ENCODE results near the gene URM1.
A peak's percentile ranks its signal among the peaks of the same experiment; 100 is the strongest.

Gene URM1

DNA sequence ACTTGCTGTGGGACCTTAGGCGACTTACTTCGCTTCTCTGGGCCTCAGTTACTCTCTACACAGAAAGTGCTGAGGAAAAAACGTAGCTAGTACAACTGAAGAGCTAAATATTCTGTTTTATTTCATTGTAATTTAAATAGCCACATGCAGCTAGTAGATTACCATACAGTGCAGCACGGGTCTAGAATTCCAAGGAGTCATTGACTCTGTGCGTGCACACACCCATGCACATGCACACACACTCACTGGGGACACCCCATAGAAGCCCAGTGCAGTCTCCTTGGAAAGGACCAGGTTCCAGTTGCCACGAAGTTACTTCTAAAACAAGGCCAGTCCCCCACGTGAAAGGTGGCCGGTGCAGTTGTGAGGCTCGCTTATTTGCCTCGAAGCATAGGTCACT, 17.0 kb downstream of the URM1 start:
- DNase-seq = no peak

- no peak for DNase-seq
Observed at GRCh38 chr9:128389395-128390149, 18.4 kb downstream of the URM1 start.

GRCh38 chr9:128390150-128390812, 19.1 kb downstream of the URM1 start:
- DNase-seq = no peak

DNA sequence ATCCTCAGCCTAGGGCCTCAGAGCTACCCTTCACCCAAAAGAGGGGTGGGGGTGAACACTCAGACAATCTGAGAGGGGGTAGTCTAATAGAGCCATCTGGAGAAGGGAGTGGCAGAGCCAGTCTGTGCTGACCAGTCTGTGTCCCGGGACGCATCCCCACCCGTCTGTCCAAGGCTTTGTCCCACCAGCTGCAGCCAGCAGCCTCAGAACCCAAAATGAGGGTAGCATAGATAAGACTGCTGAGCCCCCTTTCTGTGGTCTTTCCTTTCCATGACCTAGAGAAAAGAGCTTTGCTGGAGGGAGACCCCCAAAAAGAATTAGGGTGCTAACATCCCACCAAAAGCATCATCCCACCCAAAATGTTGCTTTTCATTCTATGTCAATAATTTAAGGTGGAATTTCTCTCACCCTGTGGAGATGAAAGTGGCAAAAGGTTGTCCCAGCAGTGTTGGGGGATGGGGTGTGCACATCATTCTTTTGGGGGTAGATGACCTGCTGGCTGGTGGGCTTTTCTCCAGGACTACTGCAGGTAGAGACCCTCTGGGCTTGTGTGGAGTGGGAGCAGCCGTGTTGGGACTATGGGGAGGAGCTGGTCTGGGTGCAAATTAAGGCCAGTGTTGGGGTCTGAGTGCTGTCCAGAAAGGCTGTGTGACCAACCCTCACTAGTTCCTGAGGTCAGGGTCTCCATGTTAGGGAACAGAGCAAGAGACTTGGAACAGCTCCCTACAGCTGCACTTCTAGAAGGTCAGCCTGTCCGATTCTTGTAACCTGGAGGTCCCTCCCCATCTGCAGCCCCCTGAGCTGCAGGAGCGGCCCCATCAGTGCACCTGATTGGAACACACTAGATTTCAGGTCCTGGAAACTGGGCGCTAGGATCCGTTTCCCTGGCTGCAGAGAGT, 19.9 kb downstream of the URM1 start:
- no peak for DNase-seq

DNA sequence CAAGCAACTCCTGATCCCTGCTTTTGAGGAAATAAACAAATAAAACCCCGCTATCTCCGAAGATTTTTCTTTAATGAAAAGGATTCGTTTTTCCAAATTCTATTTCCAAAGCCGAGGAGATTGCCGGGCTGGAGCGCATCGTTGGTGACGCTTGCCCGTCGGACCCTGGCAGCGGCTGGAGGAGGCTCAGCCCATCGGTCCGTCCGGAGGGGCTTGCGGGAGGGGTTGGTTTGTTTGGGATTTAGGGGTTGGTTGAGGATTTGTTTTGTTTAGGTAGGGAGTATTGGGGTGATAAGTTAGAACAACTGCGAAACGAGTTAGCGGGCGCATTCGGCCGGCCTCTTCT, 20.8 kb downstream of the URM1 start:
- DNase-seq = no peak

DNA sequence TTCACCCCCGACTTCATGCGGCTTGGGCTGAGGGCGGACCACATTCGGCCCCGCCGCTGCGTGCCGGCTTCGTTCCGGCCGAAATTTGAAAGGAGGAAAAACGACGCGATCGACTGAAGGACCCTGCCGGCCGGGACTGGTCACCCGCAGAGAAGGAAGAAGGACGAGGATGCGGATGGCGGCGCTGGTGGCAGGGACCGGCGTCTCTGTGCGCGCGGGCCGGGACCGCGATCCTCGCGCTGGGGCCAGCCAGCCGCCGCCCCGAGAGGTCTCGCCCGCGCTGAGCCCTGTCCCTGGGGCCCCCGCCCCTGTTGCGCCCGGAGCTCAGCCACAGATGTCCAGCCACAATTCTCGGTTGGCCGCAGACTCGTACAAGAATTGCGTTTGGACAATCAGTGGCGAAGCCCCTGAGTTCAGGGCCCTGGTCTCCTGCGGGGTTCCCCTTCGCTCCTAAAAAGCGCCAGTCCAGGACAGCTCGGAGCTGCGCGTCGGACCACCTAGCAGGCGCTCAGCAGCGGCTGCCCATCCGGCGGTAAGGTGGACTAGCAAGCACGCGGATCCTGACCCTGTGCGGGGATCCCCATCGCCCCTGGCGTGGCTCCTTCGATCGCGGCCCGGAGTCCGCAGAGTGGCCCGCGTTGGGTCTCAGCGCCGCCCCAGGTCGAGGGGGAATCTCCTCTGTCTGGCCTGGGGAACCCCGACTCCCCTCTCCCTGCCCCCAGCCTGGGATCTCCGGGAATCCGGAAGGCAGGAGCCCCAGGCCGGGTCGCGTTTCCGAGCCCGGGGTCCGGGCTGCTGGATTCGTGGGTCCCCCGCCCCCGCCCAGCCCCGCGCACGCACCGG, 21.3 kb downstream of the URM1 start:
- DNase-seq = no peak

DNA sequence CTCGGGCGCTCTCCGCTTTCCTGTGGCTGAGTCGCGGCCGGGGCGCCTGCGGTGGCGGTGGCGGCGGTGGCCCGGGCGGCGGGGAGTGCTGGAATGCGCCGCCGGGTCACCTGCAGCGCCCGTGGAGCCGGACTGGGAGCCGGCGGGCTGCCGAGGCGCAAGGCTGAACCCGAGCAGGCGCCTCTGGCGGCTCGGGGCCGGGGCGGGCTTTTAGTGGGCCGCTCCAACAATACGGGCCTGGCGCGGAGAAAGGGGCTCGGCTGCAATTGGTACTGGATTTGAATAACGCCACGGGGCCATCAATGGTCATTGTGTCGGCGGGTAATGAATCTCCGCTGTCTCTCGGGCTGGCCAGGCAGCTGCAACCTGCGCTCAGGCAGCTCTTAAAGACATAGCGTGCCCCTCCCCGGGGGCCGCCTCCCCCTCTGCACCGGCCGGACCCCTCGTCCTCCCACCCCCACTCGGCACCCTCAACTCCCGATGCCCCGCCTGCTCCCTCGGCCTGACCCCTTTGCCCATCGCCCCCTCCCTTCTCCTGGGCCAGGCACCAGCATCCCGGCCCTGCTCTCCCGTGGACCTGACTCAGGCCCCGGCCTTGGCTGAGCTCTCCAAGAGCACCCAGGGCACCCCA, 22.1 kb downstream of the URM1 start:
- DNase-seq = no peak

DNA sequence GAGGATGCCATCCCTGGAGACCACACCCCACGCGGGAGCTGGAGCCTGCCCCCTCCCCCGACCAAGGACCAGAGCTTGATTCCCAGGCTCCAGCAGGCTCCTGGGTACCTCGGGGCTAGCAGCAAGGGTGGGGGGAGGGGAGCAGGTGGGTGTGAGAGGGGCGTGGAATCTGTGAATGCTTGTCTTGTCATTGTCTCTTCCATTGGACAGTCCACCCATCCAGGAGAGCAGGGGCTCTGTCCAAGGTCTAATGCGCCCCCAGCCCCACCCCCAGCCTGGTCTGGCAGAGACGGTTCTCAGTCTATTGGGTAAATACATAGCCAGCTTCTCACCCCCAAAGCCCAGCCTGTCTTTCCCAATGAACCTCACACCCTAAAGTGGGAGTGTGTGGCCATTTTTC, 22.8 kb downstream of the URM1 start:
- DNase-seq = no peak

DNA sequence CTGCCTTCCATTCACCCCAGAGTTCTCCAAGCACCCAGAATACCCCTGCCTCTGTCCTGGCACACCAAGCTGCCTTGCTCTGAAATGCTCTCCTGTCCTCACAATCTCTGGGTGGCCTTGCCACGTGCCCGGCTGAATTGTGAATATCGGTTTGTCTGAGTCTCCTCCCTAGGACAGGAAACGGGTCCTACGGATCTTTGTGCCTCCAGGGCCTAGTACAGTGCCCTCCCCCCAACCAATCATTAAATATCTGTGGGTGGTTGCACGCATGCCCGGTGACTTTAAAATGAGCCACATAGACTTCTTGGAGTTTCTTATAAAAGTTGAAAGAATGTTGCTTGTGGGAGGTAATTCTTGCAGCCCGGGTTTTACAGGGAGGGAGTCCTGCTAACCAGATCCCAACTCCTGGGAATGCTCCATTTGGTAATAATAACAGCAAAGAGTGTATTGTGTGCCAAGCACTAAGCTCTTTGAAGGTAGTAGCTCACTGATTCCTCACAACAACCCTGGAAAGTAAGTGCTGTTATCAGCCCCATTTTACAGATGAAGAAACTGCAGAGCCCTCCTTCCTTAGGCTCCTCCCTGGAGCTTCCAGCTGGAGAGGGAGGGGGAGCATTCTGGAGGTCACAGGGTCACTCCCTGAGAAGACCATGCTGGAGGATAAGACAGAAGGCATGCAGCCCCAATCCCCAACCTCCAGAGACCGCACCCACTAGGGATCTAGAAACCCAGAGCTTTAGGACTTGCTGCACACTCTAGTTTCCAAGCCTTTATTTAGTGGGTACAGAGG, 23.4 kb downstream of the URM1 start:
- no peak for DNase-seq

- peak; percentile 81 to 85 for DNase-seq
Observed at GRCh38 chr9:128396970-128397613, 25.9 kb downstream of the URM1 start.

GRCh38 chr9:128397831-128398230, 26.7 kb downstream of the URM1 start:
- DNase-seq = no peak

- DNase-seq = no peak
Observed at GRCh38 chr9:128399861-128400260, 28.7 kb downstream of the URM1 start.

- no peak for DNase-seq
Observed at GRCh38 chr9:128404560-128404959, 33.4 kb downstream of the URM1 start.

- no peak for DNase-seq
Observed at GRCh38 chr9:128405077-128405779, 34.1 kb downstream of the URM1 start.

GRCh38 chr9:128405780-128406171, 34.6 kb downstream of the URM1 start:
- DNase-seq = no peak

- DNase-seq = no peak
Observed at GRCh38 chr9:128406848-128407391, 35.7 kb downstream of the URM1 start.

GRCh38 chr9:128408963-128409431, 37.8 kb downstream of the URM1 start:
- no peak for DNase-seq

DNA sequence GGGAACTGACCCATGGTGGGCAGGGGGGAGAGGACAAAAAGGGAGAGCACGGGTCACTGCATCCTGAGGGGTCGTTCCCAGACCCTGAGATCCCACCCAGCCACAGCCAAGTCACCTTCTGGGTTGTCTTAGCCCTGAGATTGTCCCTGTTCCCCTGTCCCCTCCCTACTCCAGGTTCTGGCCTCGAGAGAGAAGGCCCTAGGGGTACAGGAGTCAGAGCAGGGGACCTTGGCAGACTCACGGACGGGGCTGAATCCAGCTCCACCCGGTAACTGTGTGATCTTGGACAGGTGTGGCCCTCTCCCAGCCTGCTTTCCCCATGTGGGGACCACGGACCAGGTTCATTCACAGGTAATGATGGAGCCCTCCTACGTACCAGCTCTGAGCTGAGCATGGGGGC, 38.3 kb downstream of the URM1 start:
- no peak for DNase-seq

- peak; percentile 13 to 16 for DNase-seq
Observed at GRCh38 chr9:128409978-128410377, 38.8 kb downstream of the URM1 start.

All from Kasumi-1 (cell line).